WERI-Rb-1 (cell line): ENCODE measurements around the gene HDAC4.

Experiments used
- DNase-seq: peaks from one replicate; pipeline ENCODE4 v3.0.0-alpha.2; 2020
- H3K27ac ChIP-seq: fragments of 250-450 bp; sonication (Bioruptor Pico); 2 replicates; pipeline ENCODE4 v1.5.1; 2020; ENCODE audit warnings: mild to moderate bottlenecking, moderate library complexity
- H3K27me3 ChIP-seq: fragments of 250-450 bp; sonication (Bioruptor Pico); 2 replicates; pipeline ENCODE4 v1.5.1; 2021; ENCODE audit warnings: mild to moderate bottlenecking, low read depth, moderate library complexity; ENCODE audit not compliant: insufficient read depth, severe bottlenecking
- H3K36me3 ChIP-seq: fragments of 250-450 bp; sonication (Bioruptor Pico); 2 replicates; pipeline ENCODE4 v1.5.1; 2020; ENCODE audit warnings: mild to moderate bottlenecking, moderate library complexity
- H3K4me3 ChIP-seq: 2 replicates; pipeline ENCODE4 v1.5.1; 2011; ENCODE audit warnings: low read depth, mild to moderate bottlenecking, control low read depth, low read length
- H3K9me3 ChIP-seq: fragments of 250-450 bp; sonication (Bioruptor Pico); 2 replicates; pipeline ENCODE4 v1.5.1; 2021; ENCODE audit warnings: mild to moderate bottlenecking, moderate library complexity; ENCODE audit not compliant: severe bottlenecking
- TF ChIP-seq, protein P1 (sequence below): IDR thresholded peaks from 2 replicates; pipeline ENCODE4 v1.5.1; 2011; ENCODE audit warnings: low read depth, mild to moderate bottlenecking, control low read depth, inconsistent platforms, low read length

The HDAC4 gene

DNA sequence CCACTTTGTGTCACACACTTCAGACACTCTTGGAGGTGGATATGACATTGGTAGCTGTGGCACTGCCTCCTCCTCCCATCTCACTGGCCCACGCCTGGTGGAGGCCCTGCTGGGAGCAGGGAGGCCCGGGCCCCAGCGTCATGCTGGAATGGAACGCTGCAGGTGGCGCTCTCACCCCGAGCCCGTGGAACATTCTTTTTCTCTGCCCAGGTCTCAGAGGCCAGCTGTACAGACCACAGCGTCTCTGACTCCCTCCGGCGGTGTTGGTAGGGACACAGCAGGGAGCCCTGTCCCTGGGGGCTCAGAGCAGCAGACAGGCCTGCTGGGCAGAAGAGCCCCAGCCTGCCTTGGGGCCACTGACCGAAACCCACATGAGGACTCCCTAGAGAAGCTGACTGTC lies 334.9 kb downstream of the HDAC4 start:
- H3K36me3 ChIP-seq: no peaks in the 10 kb centered on the region
- H3K27me3 ChIP-seq: no peaks in the 10 kb centered on the region
- no peak overlapping the region for H3K27ac ChIP-seq
- TF ChIP-seq, protein P1, sequence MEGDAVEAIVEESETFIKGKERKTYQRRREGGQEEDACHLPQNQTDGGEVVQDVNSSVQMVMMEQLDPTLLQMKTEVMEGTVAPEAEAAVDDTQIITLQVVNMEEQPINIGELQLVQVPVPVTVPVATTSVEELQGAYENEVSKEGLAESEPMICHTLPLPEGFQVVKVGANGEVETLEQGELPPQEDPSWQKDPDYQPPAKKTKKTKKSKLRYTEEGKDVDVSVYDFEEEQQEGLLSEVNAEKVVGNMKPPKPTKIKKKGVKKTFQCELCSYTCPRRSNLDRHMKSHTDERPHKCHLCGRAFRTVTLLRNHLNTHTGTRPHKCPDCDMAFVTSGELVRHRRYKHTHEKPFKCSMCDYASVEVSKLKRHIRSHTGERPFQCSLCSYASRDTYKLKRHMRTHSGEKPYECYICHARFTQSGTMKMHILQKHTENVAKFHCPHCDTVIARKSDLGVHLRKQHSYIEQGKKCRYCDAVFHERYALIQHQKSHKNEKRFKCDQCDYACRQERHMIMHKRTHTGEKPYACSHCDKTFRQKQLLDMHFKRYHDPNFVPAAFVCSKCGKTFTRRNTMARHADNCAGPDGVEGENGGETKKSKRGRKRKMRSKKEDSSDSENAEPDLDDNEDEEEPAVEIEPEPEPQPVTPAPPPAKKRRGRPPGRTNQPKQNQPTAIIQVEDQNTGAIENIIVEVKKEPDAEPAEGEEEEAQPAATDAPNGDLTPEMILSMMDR: no peak
- no peaks in the 10 kb centered on the region for H3K9me3 ChIP-seq
- no peak for DNase-seq
- no peak overlapping the region for H3K4me3 ChIP-seq

GRCh38 chr2:239065537-239065936 lies 335.3 kb downstream of the HDAC4 start:
- TF ChIP-seq, protein P1: no peak
- Histone ChIP-seq H3K9me3 (no peaks in the 10 kb centered on the region), H3K36me3 (no peaks in the 10 kb centered on the region), H3K27me3 (no peaks in the 10 kb centered on the region), H3K4me3 (no peak overlapping the region), H3K27ac (no peak overlapping the region)
- no peak for DNase-seq

DNA sequence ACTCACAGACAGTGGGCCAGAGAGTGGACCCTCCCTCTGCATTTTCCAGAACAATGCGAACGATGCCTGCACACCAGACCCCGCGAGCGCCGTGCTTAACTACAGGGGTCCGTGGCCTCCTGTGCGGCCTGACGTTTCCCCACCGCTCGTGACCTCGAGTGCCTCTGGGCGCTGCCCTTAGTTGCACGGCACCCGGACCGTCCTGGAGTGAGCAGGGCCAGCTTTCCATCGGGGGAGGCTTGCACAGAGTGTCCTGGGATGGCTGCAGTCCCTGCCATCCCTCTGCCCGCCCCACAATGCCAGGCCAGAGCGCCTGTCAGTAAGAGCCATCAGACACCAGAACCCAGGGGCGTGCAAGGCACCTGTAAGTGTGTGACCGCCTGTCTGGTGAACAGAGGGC lies 335.9 kb downstream of the HDAC4 start:
- Histone ChIP-seq H3K27ac (no peak overlapping the region), H3K27me3 (no peaks in the 10 kb centered on the region), H3K36me3 (no peaks in the 10 kb centered on the region), H3K4me3 (no peak overlapping the region), H3K9me3 (no peaks in the 10 kb centered on the region)
- DNase-seq: no peak
- TF ChIP-seq, protein P1: no peak

- H3K9me3 ChIP-seq: no peaks in the 10 kb centered on the region
- no peaks in the 10 kb centered on the region for H3K36me3 ChIP-seq
- no peak for DNase-seq
- no peak overlapping the region for H3K27ac ChIP-seq
- TF ChIP-seq, protein P1: no peak
- H3K27me3 ChIP-seq: no peaks in the 10 kb centered on the region
- H3K4me3 ChIP-seq: no peak overlapping the region
These were observed 336.6 kb downstream of the HDAC4 start for GRCh38 chr2:239064253-239064652.

DNA sequence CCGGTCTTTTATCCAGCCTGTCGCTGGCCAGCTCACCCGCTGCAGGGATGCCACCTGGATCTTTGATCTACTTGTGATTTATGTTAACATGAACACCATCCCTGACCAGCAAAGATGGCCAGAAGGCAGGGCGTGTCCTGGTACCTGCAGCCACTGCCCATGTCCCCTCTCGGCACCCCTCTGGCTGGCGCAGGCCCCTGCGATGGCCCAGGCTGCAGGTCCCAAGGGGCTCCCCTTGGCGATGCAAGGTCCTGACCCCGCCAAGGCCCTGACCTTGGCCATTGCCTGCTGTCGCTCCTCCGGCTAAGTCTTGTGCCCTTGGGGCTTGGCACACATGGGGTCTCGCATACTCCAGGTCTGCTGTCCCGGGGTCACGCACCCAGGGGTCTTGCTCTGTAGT lies 338.1 kb downstream of the HDAC4 start:
- TF ChIP-seq, protein P1: no peak
- Histone ChIP-seq H3K9me3 (no peaks in the 10 kb centered on the region), H3K27me3 (no peaks in the 10 kb centered on the region), H3K27ac (no peak overlapping the region), H3K36me3 (no peaks in the 10 kb centered on the region), H3K4me3 (no peak overlapping the region)
- DNase-seq: no peak

DNA sequence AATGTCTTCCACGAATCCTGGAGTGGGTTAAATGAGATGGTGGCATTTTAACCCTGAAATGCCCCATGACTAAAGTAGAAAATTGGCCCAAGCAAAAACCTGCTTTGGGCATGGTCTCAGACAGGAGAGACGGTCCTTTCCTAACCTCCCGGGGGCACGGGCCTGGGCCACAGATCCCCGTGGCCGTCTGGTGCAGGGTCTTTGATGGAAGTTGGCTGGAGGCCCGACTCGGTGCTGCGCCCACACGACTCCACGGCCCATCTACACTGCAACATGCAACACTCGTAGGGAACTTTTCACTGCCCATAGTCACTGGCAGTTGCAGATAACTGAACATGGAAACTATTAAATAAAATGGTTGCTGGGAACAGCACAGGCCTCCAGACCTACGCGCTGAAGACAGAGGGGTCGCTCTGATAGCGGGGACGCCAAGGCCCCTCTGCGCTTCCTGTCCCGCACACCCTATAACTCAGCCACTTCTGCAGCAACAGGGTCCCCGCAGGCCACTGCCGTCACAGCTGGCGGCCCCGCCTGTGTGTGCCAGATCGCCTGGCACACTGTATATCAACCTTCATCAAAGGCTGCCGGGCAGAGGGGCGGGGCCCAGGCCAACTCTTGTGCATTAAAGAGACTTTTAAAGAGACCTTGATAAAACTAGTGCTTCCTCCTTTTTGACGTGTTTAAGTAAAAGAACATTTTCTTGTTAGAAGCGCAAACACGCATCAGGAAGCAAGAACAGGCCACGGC lies 338.8 kb downstream of the HDAC4 start:
- TF ChIP-seq, protein P1: no peak
- no peak overlapping the region for H3K4me3 ChIP-seq
- DNase-seq: no peak
- H3K27me3 ChIP-seq: no peaks in the 10 kb centered on the region
- H3K36me3 ChIP-seq: no peaks in the 10 kb centered on the region
- H3K27ac ChIP-seq: no peak overlapping the region
- no peaks in the 10 kb centered on the region for H3K9me3 ChIP-seq
